Hepatocyte (in vitro differentiated cells): ENCODE data around the gene DUSP10. TPM values are rescaled to one million over a fixed set of nuclear protein-coding genes. Genes with fewer than 3 reads are reported as not detected.

ENCODE experiments used
- DNase-seq: peaks from one replicate; pipeline ENCODE4 v3.0.0-alpha.2; 2016; ENCODE audit warnings: low spot score
- H2AFZ ChIP-seq: fragments of 200-600 bp; sonication (generic); 2 replicates; pipeline ENCODE4 v1.6.0; 2016; ENCODE audit warnings: antibody characterized with exemption, mild to moderate bottlenecking
- H3K27ac ChIP-seq: fragments of 200-600 bp; sonication (generic); 2 replicates; pipeline ENCODE4 v1.5.1; 2016; ENCODE audit warnings: mild to moderate bottlenecking
- H3K27me3 ChIP-seq: fragments of 200-600 bp; sonication (generic); 2 replicates; pipeline ENCODE4 v1.6.1; 2016
- H3K36me3 ChIP-seq: fragments of 200-600 bp; sonication (generic); replicated peaks from 2 replicates; pipeline ENCODE4 v1.5.1; 2016; ENCODE audit warnings: low read depth; ENCODE audit not compliant: insufficient read depth
- H3K4me1 ChIP-seq: fragments of 200-600 bp; sonication (generic); 2 replicates; pipeline ENCODE4 v1.5.1; 2016; ENCODE audit warnings: mild to moderate bottlenecking, moderate library complexity; ENCODE audit not compliant: insufficient read depth
- H3K4me2 ChIP-seq: fragments of 200-600 bp; sonication (generic); 2 replicates; pipeline ENCODE4 v1.6.0; 2016
- H3K4me3 ChIP-seq: fragments of 200-600 bp; sonication (generic); 2 replicates; pipeline ENCODE4 v1.5.1; 2016; ENCODE audit warnings: mild to moderate bottlenecking
- H3K79me2 ChIP-seq: fragments of 200-600 bp; sonication (generic); 2 replicates; pipeline ENCODE4 v1.6.0; 2017; ENCODE audit warnings: mild to moderate bottlenecking
- H3K9me2 ChIP-seq: fragments of 200-600 bp; sonication (generic); replicated peaks from 2 replicates; pipeline ENCODE4 v1.6.0; 2017; ENCODE audit warnings: mild to moderate bottlenecking; ENCODE audit not compliant: insufficient read depth
- H3K9me3 ChIP-seq: fragments of 200-600 bp; sonication (generic); 2 replicates; pipeline ENCODE4 v1.5.1; 2016; ENCODE audit warnings: low read depth, mild to moderate bottlenecking
- H4K20me1 ChIP-seq: fragments of 200-600 bp; sonication (generic); 2 replicates; pipeline ENCODE4 v1.6.0; 2016; ENCODE audit warnings: mild to moderate bottlenecking; ENCODE audit not compliant: insufficient read depth, poor library complexity, severe bottlenecking
- EZH2 ChIP-seq: fragments of 200-600 bp; sonication (generic); IDR thresholded peaks from 2 replicates; pipeline ENCODE4 v1.6.1; 2016; ENCODE audit warnings: antibody characterized with exemption, mild to moderate bottlenecking, borderline replicate concordance
- EZH2phosphoT487 ChIP-seq: fragments of 200-600 bp; sonication (generic); IDR thresholded peaks from one replicate; pipeline ENCODE4 v1.6.1; 2018; ENCODE audit warnings: antibody characterized with exemption, mild to moderate bottlenecking, low read depth, moderate library complexity; ENCODE audit not compliant: unreplicated experiment, severe bottlenecking
- WGBS: methylation state at CpG from one replicate; pipeline ENCODE4 v1.1.6; 2016; ENCODE audit warnings: low lambda C conversion rate; ENCODE audit errors: missing lambda C conversion rate; 5-methylcytosine and 5-hydroxymethylcytosine counted together
- polyA plus RNA-seq: library from polyadenylated mRNA; unstranded; fragments of >200 nt; fragmentation: Nextera tagmentation; extraction: Ambion mirVana; gene quantifications from 2 replicates; pipeline ENCODE4 v1.2.1, GENCODE V29; 2016
- total RNA-seq: library from RNA; depleted of rRNA; stranded (reverse); fragments of >200 nt; gene quantifications from 2 replicates; pipeline ENCODE4 v1.2.3, GENCODE V29; 2014
- TF ChIP-seq, protein P1 (sequence below): fragments of 200-600 bp; sonication (generic); IDR thresholded peaks from 2 replicates; pipeline ENCODE4 v1.5.1; 2016; ENCODE audit warnings: antibody characterized with exemption, mild to moderate bottlenecking; ENCODE audit not compliant: poor library complexity

The DUSP10 gene
- total and polyA plus RNA-seq, 2 experiments from 2014 or later: 13.1 to 17.6 TPM

DNA sequence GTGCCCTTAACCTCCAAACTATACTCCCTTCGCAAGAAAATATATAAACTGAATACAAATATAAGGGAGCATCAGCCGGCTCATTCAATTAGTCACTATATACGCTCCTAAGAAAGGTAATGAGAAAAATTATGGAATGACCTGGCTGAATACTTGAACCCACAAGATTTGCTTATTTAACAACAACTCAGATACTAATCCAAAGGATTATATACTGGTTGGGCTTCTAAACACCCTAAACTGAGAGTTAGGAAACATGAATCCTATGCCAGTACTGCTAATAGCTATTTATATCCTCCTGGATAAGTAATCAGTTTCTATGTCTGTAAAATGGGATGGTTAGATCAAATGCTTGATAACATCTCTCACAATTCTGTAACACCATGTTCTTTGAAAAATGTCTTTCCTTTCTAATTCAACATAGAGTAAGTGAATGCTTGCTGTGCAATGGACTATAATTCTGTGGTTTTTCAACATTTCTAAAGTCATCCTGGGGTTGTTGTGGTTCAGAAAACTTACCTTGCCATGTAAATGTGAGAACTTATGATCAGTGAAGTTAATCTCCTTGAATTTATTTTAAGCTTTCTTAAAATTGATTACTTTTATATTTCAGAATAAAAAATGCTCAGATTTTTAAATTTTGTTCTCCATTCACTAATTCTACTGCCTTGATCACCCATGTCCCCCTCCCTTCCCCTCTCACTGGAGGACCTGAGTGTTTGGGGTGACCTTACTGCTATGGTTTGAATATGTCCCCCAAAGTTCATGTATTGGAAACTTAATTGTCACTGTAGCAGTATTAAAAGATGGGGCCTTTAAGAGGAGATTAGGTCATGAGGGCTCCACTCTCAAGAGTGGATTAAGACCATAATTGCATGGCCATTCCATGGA lies 14.5 kb downstream of the DUSP10 start:
- Histone ChIP-seq H3K9me2 (no peaks in the 10 kb centered on the region), H3K4me2 (no peak overlapping the region), H3K4me1 (no peaks in the 10 kb centered on the region), H3K27me3 (no peaks in the 10 kb centered on the region), H3K79me2 (peaks cover 2% of the 10 kb centered on the region), H3K27ac (no peak overlapping the region), H3K9me3 (no peaks in the 10 kb centered on the region), H2AFZ (no peak overlapping the region), H3K4me3 (no peak overlapping the region), H3K36me3 (no peaks in the 10 kb centered on the region), H4K20me1 (no peaks in the 10 kb centered on the region)
- DNase-seq: no peak
- 94% methylated on average over 3 of the region's 3 CpGs for WGBS
- TF ChIP-seq EZH2phosphoT487 (no peak), EZH2 (no peak)
- TF ChIP-seq, protein P1, sequence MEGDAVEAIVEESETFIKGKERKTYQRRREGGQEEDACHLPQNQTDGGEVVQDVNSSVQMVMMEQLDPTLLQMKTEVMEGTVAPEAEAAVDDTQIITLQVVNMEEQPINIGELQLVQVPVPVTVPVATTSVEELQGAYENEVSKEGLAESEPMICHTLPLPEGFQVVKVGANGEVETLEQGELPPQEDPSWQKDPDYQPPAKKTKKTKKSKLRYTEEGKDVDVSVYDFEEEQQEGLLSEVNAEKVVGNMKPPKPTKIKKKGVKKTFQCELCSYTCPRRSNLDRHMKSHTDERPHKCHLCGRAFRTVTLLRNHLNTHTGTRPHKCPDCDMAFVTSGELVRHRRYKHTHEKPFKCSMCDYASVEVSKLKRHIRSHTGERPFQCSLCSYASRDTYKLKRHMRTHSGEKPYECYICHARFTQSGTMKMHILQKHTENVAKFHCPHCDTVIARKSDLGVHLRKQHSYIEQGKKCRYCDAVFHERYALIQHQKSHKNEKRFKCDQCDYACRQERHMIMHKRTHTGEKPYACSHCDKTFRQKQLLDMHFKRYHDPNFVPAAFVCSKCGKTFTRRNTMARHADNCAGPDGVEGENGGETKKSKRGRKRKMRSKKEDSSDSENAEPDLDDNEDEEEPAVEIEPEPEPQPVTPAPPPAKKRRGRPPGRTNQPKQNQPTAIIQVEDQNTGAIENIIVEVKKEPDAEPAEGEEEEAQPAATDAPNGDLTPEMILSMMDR: no peak

DNA sequence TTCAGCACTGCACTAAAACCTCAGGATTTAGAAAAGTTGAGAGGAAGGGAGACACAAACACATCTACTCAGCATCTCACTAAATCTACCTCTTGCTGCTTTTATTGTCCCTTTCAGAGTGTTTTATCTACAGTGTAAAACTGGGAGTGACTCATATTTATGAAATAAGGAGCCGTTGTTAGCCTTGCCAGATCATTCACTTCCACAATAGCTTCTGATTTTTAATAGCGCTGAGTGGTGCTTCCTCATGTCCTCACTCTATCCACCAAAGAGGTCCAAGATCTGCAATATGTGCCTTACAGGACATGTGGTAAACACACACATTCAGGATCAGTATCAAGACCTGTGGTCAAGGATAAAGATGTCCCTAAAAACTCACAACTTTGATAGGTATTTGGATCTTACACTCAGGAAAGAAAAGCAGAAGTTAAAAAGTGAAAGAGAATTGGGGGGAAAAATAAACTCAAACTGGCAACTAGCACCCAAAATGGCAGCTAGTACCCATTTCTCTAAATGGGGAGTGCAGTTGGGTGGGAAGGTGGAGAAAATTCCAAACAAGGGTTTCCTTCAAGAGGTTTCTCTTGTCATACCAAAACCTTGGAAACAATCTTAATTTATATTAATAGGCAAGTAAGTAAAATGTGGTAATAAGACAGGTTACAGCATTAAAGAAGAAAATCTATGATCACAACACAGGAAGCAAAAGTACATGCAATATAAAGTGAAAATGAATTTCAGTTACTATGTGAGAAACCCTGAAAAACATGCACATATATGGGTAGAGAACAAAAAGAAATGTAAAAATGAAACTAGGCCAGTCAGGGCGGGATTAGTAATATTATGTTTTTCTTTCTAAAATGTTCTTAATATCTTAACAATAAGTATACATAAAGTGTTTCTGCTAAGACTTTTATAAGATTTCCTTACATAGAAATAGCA lies 15.9 kb downstream of the DUSP10 start:
- 73% methylated on average over 3 of the region's 3 CpGs for WGBS
- no peak overlapping the region for H3K27ac ChIP-seq
- no peaks in the 10 kb centered on the region for H3K4me1 ChIP-seq
- no peak overlapping the region for H3K4me3 ChIP-seq
- TF ChIP-seq EZH2phosphoT487 (no peak), EZH2 (no peak)
- TF ChIP-seq, protein P1: no peak
- no peaks in the 10 kb centered on the region for H3K9me3 ChIP-seq
- peaks cover 2% of the 10 kb centered on the region for H3K79me2 ChIP-seq
- H3K4me2 ChIP-seq: no peak overlapping the region
- H3K36me3 ChIP-seq: no peaks in the 10 kb centered on the region
- no peak overlapping the region for H2AFZ ChIP-seq
- no peak for DNase-seq
- H3K27me3 ChIP-seq: no peaks in the 10 kb centered on the region
- H4K20me1 ChIP-seq: no peaks in the 10 kb centered on the region
- H3K9me2 ChIP-seq: no peaks in the 10 kb centered on the region

- Histone ChIP-seq H3K4me3 (no peak overlapping the region), H3K9me3 (no peaks in the 10 kb centered on the region), H2AFZ (no peak overlapping the region), H3K4me2 (no peak overlapping the region), H3K27ac (no peak overlapping the region), H3K9me2 (no peaks in the 10 kb centered on the region), H3K36me3 (no peaks in the 10 kb centered on the region), H3K4me1 (no peaks in the 10 kb centered on the region), H4K20me1 (no peaks in the 10 kb centered on the region), H3K79me2 (peaks cover 2% of the 10 kb centered on the region), H3K27me3 (no peaks in the 10 kb centered on the region)
- no peak for TF ChIP-seq EZH2phosphoT487
- 91% methylated on average over 4 of the region's 4 CpGs for WGBS
- DNase-seq: no peak
Observed at GRCh38 chr1:221724931-221725605, 16.8 kb downstream of the DUSP10 start.
